IPS DF 6.9 (cell line): ENCODE data around the gene LYPD3.

ENCODE experiments used
- DNase-seq: peaks from one replicate; pipeline ENCODE4 v3.0.0-alpha.2; 2013; ENCODE audit warnings: low read depth, low spot score
- H3K27ac ChIP-seq: one replicate; pipeline ENCODE4 v1.5.1; 2013; ENCODE audit warnings: low read length, control low read depth
- H3K27me3 ChIP-seq: 2 replicates; pipeline ENCODE4 v1.6.1; 2013; ENCODE audit warnings: mild to moderate bottlenecking, low read length; ENCODE audit not compliant: control insufficient read depth, insufficient read depth
- H3K36me3 ChIP-seq: 2 replicates; pipeline ENCODE4 v1.6.1; 2013; ENCODE audit warnings: low read length; ENCODE audit not compliant: control insufficient read depth, insufficient read depth
- H3K4me1 ChIP-seq: 2 replicates; pipeline ENCODE4 v1.6.1; 2013; ENCODE audit warnings: low read length; ENCODE audit not compliant: control insufficient read depth, insufficient read depth
- H3K4me3 ChIP-seq: 2 replicates; pipeline ENCODE4 v1.5.1; 2013; ENCODE audit warnings: mild to moderate bottlenecking, low read length
- H3K9me3 ChIP-seq: 2 replicates; pipeline ENCODE4 v1.6.1; 2013; ENCODE audit warnings: low read length, inconsistent platforms; ENCODE audit not compliant: control insufficient read depth, insufficient read depth
- WGBS: extraction: QIAGEN DNeasy Blood & Tissue Kit; methylation state at CpG from one replicate; pipeline ENCODE4 v1.1.7; 2013; ENCODE audit warnings: mixed read lengths, missing lambda C conversion rate; ENCODE audit not compliant: insufficient read length, insufficient coverage; 5-methylcytosine and 5-hydroxymethylcytosine counted together

The LYPD3 gene

GRCh38 chr19:43435775-43436174 lies 29.6 kb downstream of the LYPD3 start:
- DNase-seq: no peak
- Histone ChIP-seq H3K27ac (no peak overlapping the region), H3K27me3 (no peaks in the 10 kb centered on the region), H3K4me1 (no peaks in the 10 kb centered on the region), H3K9me3 (no peaks in the 10 kb centered on the region; the same call in 1 of the 2 replicates), H3K36me3 (no peaks in the 10 kb centered on the region), H3K4me3 (no peak overlapping the region)
- no CpG with 5 or more reads among the region's 3 CpGs for WGBS

- Histone ChIP-seq H3K9me3 (no peaks in the 10 kb centered on the region), H3K27me3 (no peaks in the 10 kb centered on the region), H3K4me3 (no peak overlapping the region), H3K4me1 (no peaks in the 10 kb centered on the region), H3K36me3 (no peaks in the 10 kb centered on the region), H3K27ac (no peak overlapping the region)
- no CpG with 5 or more reads among the region's 6 CpGs for WGBS
- DNase-seq: no peak
Observed at GRCh38 chr19:43433689-43434088, 31.7 kb downstream of the LYPD3 start.

- Histone ChIP-seq H3K9me3 (no peaks in the 10 kb centered on the region), H3K4me1 (no peaks in the 10 kb centered on the region), H3K27me3 (no peaks in the 10 kb centered on the region), H3K4me3 (no peak overlapping the region), H3K36me3 (no peaks in the 10 kb centered on the region), H3K27ac (no peak overlapping the region)
- WGBS: no CpG with 5 or more reads among the region's 2 CpGs
- DNase-seq: no peak
Observed at GRCh38 chr19:43433358-43433673, 32.1 kb downstream of the LYPD3 start.

DNA sequence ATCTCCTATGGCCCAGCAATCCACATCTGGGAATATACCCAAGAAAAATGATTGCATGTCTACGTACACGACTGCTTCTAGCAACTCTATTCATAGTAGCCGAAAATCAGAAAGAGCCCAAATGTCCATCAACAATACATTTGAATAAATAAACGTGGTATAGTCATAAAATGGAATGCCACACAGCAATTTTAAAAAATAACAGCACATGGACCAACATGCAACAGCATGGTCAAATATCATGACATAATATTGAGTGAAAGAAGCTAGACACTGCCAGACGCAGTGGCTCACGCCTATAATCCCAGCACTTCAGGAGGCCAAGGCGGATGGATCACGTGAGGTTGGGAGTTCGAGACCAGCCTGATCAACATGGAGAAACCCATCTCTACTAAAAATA lies 34.4 kb downstream of the LYPD3 start:
- DNase-seq: no peak
- Histone ChIP-seq H3K4me1 (no peaks in the 10 kb centered on the region), H3K27me3 (no peaks in the 10 kb centered on the region), H3K36me3 (no peaks in the 10 kb centered on the region), H3K4me3 (no peak overlapping the region), H3K27ac (no peak overlapping the region), H3K9me3 (no peaks in the 10 kb centered on the region)
- no CpG with 5 or more reads among the region's 9 CpGs for WGBS

- H3K4me3 ChIP-seq: no peak overlapping the region
- DNase-seq: no peak
- no peaks in the 10 kb centered on the region for H3K9me3 ChIP-seq
- WGBS: no CpG with 5 or more reads among the region's 6 CpGs
- H3K36me3 ChIP-seq: no peaks in the 10 kb centered on the region
- no peak overlapping the region for H3K27ac ChIP-seq
- no peaks in the 10 kb centered on the region for H3K4me1 ChIP-seq
- H3K27me3 ChIP-seq: no peaks in the 10 kb centered on the region
Observed at GRCh38 chr19:43430142-43430710, 35.2 kb downstream of the LYPD3 start.

DNA sequence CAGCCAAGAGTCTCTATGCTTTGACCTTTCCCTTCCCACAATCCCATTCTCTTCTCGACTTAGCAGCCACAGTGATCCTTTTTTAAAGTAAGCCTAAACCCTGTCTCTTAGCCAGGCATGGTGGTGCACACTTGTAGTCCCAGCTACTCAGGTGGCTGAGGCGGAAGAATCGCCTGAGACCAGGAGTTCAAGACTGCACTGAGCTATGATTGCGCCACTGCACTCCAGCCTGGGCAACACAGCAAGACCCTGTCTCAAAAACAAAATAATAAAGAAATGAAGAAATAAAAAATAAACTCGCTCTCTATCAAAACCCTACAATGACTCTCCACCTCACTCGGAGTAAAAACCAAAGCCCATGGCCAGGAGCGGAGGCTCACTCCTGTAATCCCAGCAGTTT lies 36.0 kb downstream of the LYPD3 start:
- H3K27ac ChIP-seq: no peak overlapping the region
- no peaks in the 10 kb centered on the region for H3K9me3 ChIP-seq
- H3K27me3 ChIP-seq: no peaks in the 10 kb centered on the region
- no peak overlapping the region for H3K4me3 ChIP-seq
- no peaks in the 10 kb centered on the region for H3K36me3 ChIP-seq
- no CpG with 5 or more reads among the region's 7 CpGs for WGBS
- no peak for DNase-seq
- H3K4me1 ChIP-seq: no peaks in the 10 kb centered on the region

DNA sequence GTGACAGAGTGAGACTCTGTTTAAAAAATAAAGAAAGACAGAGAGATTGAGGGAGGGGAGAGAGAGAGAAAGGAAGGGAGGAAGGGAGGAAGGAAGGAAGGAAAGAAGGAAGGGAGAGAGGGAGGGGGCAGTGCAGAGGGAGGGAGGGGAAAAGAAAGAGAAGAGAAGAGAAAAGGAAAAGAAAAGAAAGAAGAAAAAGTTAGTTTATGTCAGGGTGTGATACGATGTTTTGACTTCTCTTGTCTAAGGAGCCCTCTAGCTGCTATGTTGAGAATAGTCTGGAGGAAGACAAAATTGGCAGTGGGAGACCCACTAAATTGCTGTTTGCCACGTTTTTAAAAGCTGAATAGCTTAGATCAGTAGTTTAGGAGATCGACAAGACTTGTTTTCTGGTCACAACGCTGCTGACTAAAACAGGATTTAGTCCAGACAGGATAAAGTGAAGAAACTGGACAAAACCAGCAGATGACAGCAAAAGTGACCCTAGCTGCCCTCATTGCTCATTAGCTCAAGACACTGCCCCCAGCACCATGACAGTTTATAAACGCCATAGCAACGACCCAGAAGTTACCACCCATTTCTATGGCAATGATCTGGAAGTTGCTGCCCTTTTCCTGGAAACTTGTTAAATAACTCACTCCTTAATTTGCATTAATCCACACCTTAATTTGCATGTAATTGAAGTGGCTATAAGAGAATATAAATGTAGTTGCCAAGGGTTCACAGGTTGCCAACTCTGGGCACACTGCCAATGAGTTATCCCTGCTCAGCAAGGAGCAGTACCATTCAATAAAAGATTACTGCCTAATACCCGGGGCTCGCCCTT lies 39.6 kb downstream of the LYPD3 start:
- no CpG with 5 or more reads among the region's 8 CpGs for WGBS
- Histone ChIP-seq H3K4me3 (no peak overlapping the region), H3K9me3 (no peaks in the 10 kb centered on the region), H3K27me3 (no peaks in the 10 kb centered on the region), H3K27ac (no peak overlapping the region), H3K4me1 (no peaks in the 10 kb centered on the region), H3K36me3 (no peaks in the 10 kb centered on the region)
- DNase-seq: no peak

DNA sequence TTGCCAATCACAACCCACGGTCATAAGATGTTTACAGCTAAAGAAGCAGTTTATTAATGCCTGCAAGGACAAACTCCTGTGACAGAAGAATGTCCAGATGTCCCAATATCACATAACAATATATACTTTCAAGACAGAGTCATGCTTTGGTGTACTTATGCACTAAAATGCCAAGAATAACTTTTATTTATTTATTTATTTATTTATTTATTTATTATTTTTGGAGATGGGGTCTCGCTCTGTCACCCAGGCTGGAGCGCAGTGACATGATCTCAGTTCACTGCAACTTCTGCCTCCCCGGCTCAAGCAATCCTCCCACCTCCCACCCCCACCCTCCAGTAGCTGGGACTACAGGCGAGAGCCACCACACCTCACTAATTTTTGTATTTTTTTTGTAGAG lies 41.6 kb downstream of the LYPD3 start:
- no peak for DNase-seq
- no peaks in the 10 kb centered on the region for H3K27me3 ChIP-seq
- no peaks in the 10 kb centered on the region for H3K9me3 ChIP-seq
- no CpG with 5 or more reads among the region's 5 CpGs for WGBS
- H3K4me1 ChIP-seq: no peaks in the 10 kb centered on the region
- H3K36me3 ChIP-seq: no peaks in the 10 kb centered on the region
- no peak overlapping the region for H3K4me3 ChIP-seq
- H3K27ac ChIP-seq: no peak overlapping the region

DNA sequence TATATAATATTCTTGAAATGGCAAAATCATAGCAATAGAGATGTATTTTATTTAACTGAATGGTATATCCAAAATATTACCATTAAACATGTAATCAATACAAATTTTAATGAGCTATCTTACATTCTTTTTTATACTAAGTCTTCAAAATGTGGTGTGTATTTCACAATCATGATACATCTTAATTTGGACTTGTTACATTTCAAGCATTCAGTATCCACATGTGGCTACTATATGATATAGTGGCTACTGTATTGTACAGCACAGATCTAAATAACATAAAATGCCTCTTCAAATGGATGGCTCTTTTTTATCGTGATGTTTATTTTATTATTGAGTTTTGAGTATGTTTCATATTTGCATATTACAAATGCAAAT lies 42.7 kb downstream of the LYPD3 start:
- Histone ChIP-seq H3K4me3 (no peak overlapping the region), H3K36me3 (no peaks in the 10 kb centered on the region), H3K9me3 (no peaks in the 10 kb centered on the region), H3K27ac (no peak overlapping the region), H3K27me3 (no peaks in the 10 kb centered on the region), H3K4me1 (no peaks in the 10 kb centered on the region)
- no CpG with 5 or more reads among the region's 1 CpG for whole genome bisulfite sequencing
- DNase-seq: no peak

- no peak overlapping the region for H3K4me3 ChIP-seq
- DNase-seq: no peak
- H3K36me3 ChIP-seq: no peaks in the 10 kb centered on the region
- H3K4me1 ChIP-seq: no peaks in the 10 kb centered on the region
- H3K27ac ChIP-seq: no peak overlapping the region
- WGBS: no CpG with 5 or more reads among the region's 2 CpGs
- H3K27me3 ChIP-seq: no peaks in the 10 kb centered on the region
- H3K9me3 ChIP-seq: no peaks in the 10 kb centered on the region
Observed at GRCh38 chr19:43422000-43422688, 43.3 kb downstream of the LYPD3 start.
